ENCODE measurements around the gene SUCLG2.

Gene SUCLG2

GRCh38 chr3:67415511-67415910 is 238.9 kb downstream of the SUCLG2 start:
- TF ChIP-seq CTCF (IDR thresholded peaks at IDR 0.05; ENCODE audit: low read depth, low read length, missing control alignments) = no peak
- in situ Hi-C loops (cut with HindIII; ENCODE audit: low sequenced_read_pairs) = no loop called here
- DNase-seq (ENCODE audit: low read depth) = peak; percentile 8
- no peak overlapping the region for H3K4me3 ChIP-seq (ENCODE audit: low read depth, low read length)

- in situ Hi-C loops (cut with HindIII; ENCODE audit: low sequenced_read_pairs) = no loop called here
- H3K4me3 ChIP-seq (ENCODE audit: low read depth, low read length) = no peak overlapping the region
- no peak for DNase-seq (ENCODE audit: low read depth)
- TF ChIP-seq CTCF (IDR thresholded peaks at IDR 0.05; ENCODE audit: low read depth, low read length, missing control alignments) = no peak
Observed at GRCh38 chr3:67414740-67415139, 239.7 kb downstream of the SUCLG2 start.

- H3K4me3 ChIP-seq (ENCODE audit: low read depth, low read length) = no peak overlapping the region
- no peak for TF ChIP-seq CTCF (IDR thresholded peaks at IDR 0.05; ENCODE audit: low read depth, low read length, missing control alignments)
- DNase-seq (ENCODE audit: low read depth) = no peak
- in situ Hi-C loops (cut with HindIII; ENCODE audit: low sequenced_read_pairs) = no loop called here
Observed at GRCh38 chr3:67405193-67405592, 249.2 kb downstream of the SUCLG2 start.

- no peak overlapping the region for H3K4me3 ChIP-seq (ENCODE audit: low read depth, low read length)
- in situ Hi-C loops (cut with HindIII; ENCODE audit: low sequenced_read_pairs) = no loop called here
- no peak for DNase-seq (ENCODE audit: low read depth)
- no peak for TF ChIP-seq CTCF (IDR thresholded peaks at IDR 0.05; ENCODE audit: low read depth, low read length, missing control alignments)
Observed at GRCh38 chr3:67402873-67403272, 251.5 kb downstream of the SUCLG2 start.

- no peak for DNase-seq (ENCODE audit: low read depth)
- TF ChIP-seq CTCF (IDR thresholded peaks at IDR 0.05; ENCODE audit: low read depth, low read length, missing control alignments) = no peak
- no peak overlapping the region for H3K4me3 ChIP-seq (ENCODE audit: low read depth, low read length)
- in situ Hi-C loops (cut with HindIII; ENCODE audit: low sequenced_read_pairs) = no loop called here
Observed at GRCh38 chr3:67401921-67402320, 252.5 kb downstream of the SUCLG2 start.

GRCh38 chr3:67400476-67400875 is 253.9 kb downstream of the SUCLG2 start:
- DNase-seq (ENCODE audit: low read depth) = no peak
- no peak overlapping the region for H3K4me3 ChIP-seq (ENCODE audit: low read depth, low read length)
- no peak for TF ChIP-seq CTCF (IDR thresholded peaks at IDR 0.05; ENCODE audit: low read depth, low read length, missing control alignments)
- in situ Hi-C loops (cut with HindIII; ENCODE audit: low sequenced_read_pairs) = no loop called here

- no peak for DNase-seq (ENCODE audit: low read depth)
- in situ Hi-C loops (cut with HindIII; ENCODE audit: low sequenced_read_pairs) = no loop called here
- no peak for TF ChIP-seq CTCF (IDR thresholded peaks at IDR 0.05; ENCODE audit: low read depth, low read length, missing control alignments)
- H3K4me3 ChIP-seq (ENCODE audit: low read depth, low read length) = no peak overlapping the region
Observed at GRCh38 chr3:67389176-67389575, 265.2 kb downstream of the SUCLG2 start.
